Endodermal cell (in vitro differentiated cells): Measurements from ENCODE around the gene PIR. TPM values are rescaled to one million over a fixed set of nuclear protein-coding genes. Genes with fewer than 3 reads are reported as not detected.
A peak's percentile ranks its signal among the peaks of the same experiment; 100 is the strongest.

ENCODE experiments used
- DNase-seq: peaks from one replicate; pipeline ENCODE4 v3.0.0-alpha.2; 2017
- H3K27ac ChIP-seq: 2 replicates; pipeline ENCODE4 v1.5.1; 2013; ENCODE audit warnings: mild to moderate bottlenecking, low read depth, low read length, moderate library complexity
- H3K27me3 ChIP-seq: 2 replicates; pipeline ENCODE4 v1.6.1; 2013; ENCODE audit warnings: mild to moderate bottlenecking, low read length, moderate library complexity; ENCODE audit not compliant: insufficient read depth, control insufficient read depth, poor library complexity, severe bottlenecking
- H3K36me3 ChIP-seq: 2 replicates; pipeline ENCODE4 v1.7.0; 2013; ENCODE audit warnings: mild to moderate bottlenecking, low read length, moderate library complexity; ENCODE audit not compliant: control insufficient read depth, insufficient read depth
- H3K4me1 ChIP-seq: one replicate; pipeline ENCODE4 v1.7.0; 2013; ENCODE audit warnings: low read length; ENCODE audit not compliant: control insufficient read depth, insufficient read depth
- H3K4me3 ChIP-seq: 2 replicates; pipeline ENCODE4 v1.5.1; 2013; ENCODE audit warnings: mild to moderate bottlenecking, low read length, moderate library complexity
- H3K9ac ChIP-seq: 2 replicates; pipeline ENCODE4 v1.6.1; 2013; ENCODE audit warnings: mild to moderate bottlenecking, low read length, moderate library complexity; ENCODE audit not compliant: poor library complexity, severe bottlenecking; ENCODE audit errors: extremely low read depth
- H3K9me3 ChIP-seq: 2 replicates; pipeline ENCODE4 v1.6.1; 2013; ENCODE audit warnings: mild to moderate bottlenecking, low read length, moderate library complexity; ENCODE audit not compliant: control insufficient read depth
- H3K27ac Mint-ChIP-seq: 2 replicates; pipeline ENCODE4 v1.8.0; 2020; ENCODE audit warnings: mixed read lengths
- H3K27me3 Mint-ChIP-seq: 2 replicates; pipeline ENCODE4 v1.8.0; 2021; ENCODE audit warnings: mild to moderate bottlenecking, mixed read lengths; ENCODE audit not compliant: insufficient read depth
- H3K36me3 Mint-ChIP-seq: 2 replicates; pipeline ENCODE4 v1.8.0; 2020; ENCODE audit warnings: low read depth, mixed read lengths
- H3K4me1 Mint-ChIP-seq: 2 replicates; pipeline ENCODE4 v1.8.0; 2020; ENCODE audit warnings: mixed read lengths
- H3K4me3 Mint-ChIP-seq: 2 replicates; pipeline ENCODE4 v1.8.0; 2020; ENCODE audit warnings: mild to moderate bottlenecking, moderate library complexity, mixed read lengths
- H3K9me3 Mint-ChIP-seq: 2 replicates; pipeline ENCODE4 v1.8.0; 2020; ENCODE audit warnings: mild to moderate bottlenecking, mixed read lengths
- CTCF ChIP-seq: fragments of 200-600 bp; sonication (generic); conservative IDR thresholded peaks from 2 replicates; pipeline ENCODE4 v1.5.0; 2021; ENCODE audit warnings: antibody characterized with exemption, mild to moderate bottlenecking
- WGBS, 2 experiments: methylation state at CpG; one replicate each; pipeline versions ENCODE4 v1.1.5 to v1.1.7; 2013; ENCODE audit warnings: missing lambda C conversion rate in 2 of 2, mixed read lengths in 1 of 2; ENCODE audit not compliant: insufficient coverage in 1 of 2, insufficient read length in 1 of 2; 5-methylcytosine and 5-hydroxymethylcytosine counted together
- total RNA-seq, 2 donors: library from RNA; stranded (reverse); fragmentation: NEBNext Ultra II Directional in 1 of 2; extraction: Animal tissue kit (Norgen Biotek cat#: 25700) in 1 of 2; gene quantifications; 2 replicates in 1 of 2; 3 replicates in 1 of 2; pipeline ENCODE4 v1.2.1, GENCODE V29; 2021

The PIR gene
- total RNA-seq, 2 donors from 2014 or later: 21.0 to 34.2 TPM

GRCh38 chrX:15495801-15496200 is 2.7 kb upstream of the PIR start:
- Mint-ChIP-seq H3K4me3 (no peak overlapping the region), H3K27ac (no peak overlapping the region), H3K9me3 (no peaks in the 10 kb centered on the region), H3K27me3 (no peaks in the 10 kb centered on the region), H3K36me3 (peaks cover 6% of the 10 kb centered on the region), H3K4me1 (peaks cover 15% of the 10 kb centered on the region)
- no peaks in the 10 kb centered on the region for H3K9me3 ChIP-seq
- peaks cover under 1% of the 10 kb centered on the region for H3K36me3 ChIP-seq
- H3K9ac ChIP-seq: no peak overlapping the region
- H3K27me3 ChIP-seq: no peaks in the 10 kb centered on the region
- 94 to 99% methylated on average over 3 to 4 of the region's 4 CpGs for WGBS, 2 experiments
- H3K27ac ChIP-seq: no peak overlapping the region
- DNase-seq: no peak
- H3K4me1 ChIP-seq: no peaks in the 10 kb centered on the region
- TF ChIP-seq CTCF: no peak
- H3K4me3 ChIP-seq: no peak overlapping the region

GRCh38 chrX:15492469-15492868 is 664 bp downstream of the PIR start:
- H3K4me1 Mint-ChIP-seq: peaks cover 15% of the 10 kb centered on the region
- H3K27me3 Mint-ChIP-seq: no peaks in the 10 kb centered on the region
- peak overlapping the region; percentile 98 for H3K27ac Mint-ChIP-seq
- peak overlapping the region; percentile 89 for H3K4me3 ChIP-seq
- no peak overlapping the region for H3K27ac ChIP-seq
- 63% methylated on average over 4 of the region's 5 CpGs; no CpG with 5 or more reads in 1 of the 2 experiments for WGBS, 2 experiments
- no peaks in the 10 kb centered on the region for H3K9me3 Mint-ChIP-seq
- H3K4me3 Mint-ChIP-seq: peak overlapping the region; percentile 74
- peaks cover 4% of the 10 kb centered on the region for H3K36me3 ChIP-seq
- DNase-seq: no peak
- H3K9ac ChIP-seq: peak overlapping the region; percentile 78
- TF ChIP-seq CTCF: no peak
- peaks cover 17% of the 10 kb centered on the region for H3K36me3 Mint-ChIP-seq
- no peaks in the 10 kb centered on the region for H3K27me3 ChIP-seq
- no peaks in the 10 kb centered on the region for H3K9me3 ChIP-seq
- H3K4me1 ChIP-seq: no peaks in the 10 kb centered on the region

- H3K36me3 Mint-ChIP-seq: peaks cover 27% of the 10 kb centered on the region
- DNase-seq: no peak
- Histone ChIP-seq H3K27ac (no peak overlapping the region), H3K9ac (no peak overlapping the region), H3K4me3 (no peak overlapping the region), H3K27me3 (no peaks in the 10 kb centered on the region), H3K9me3 (no peaks in the 10 kb centered on the region), H3K4me1 (no peaks in the 10 kb centered on the region), H3K36me3 (no peaks in the 10 kb centered on the region)
- H3K4me1 Mint-ChIP-seq: no peaks in the 10 kb centered on the region
- H3K27me3 Mint-ChIP-seq: no peaks in the 10 kb centered on the region
- H3K27ac Mint-ChIP-seq: no peak overlapping the region
- WGBS, 2 experiments: 100% methylated on average over 1 of the region's 2 CpGs; no CpG with 5 or more reads in 1 of the 2 experiments
- no peaks in the 10 kb centered on the region for H3K9me3 Mint-ChIP-seq
- no peak for TF ChIP-seq CTCF
- H3K4me3 Mint-ChIP-seq: no peak overlapping the region
Observed at GRCh38 chrX:15483891-15484290, 9.2 kb downstream of the PIR start.
